ENCODE data around the gene HACD2. TPM values are rescaled to one million over a fixed set of nuclear protein-coding genes. Genes with fewer than 3 reads are reported as not detected.

Gene HACD2
- total and polyA plus RNA-seq, 3 donors from 2014 or later: 34.8 to 79.7 (median 55.9) TPM

- Histone ChIP-seq H3K27ac (peak overlapping the region in 1 of 2 donors; percentile 29), H3K36me3 (ENCODE audit: low read depth, missing control alignments) (no peaks in the 10 kb centered on the region), H3K27me3 (no peaks in the 10 kb centered on the region), H3K9me3 (no peaks in the 10 kb centered on the region), H3K4me3 (no peak overlapping the region), H3K4me1 (no peaks in the 10 kb centered on the region)
- no peak for DNase-seq
- intact Hi-C loops (cut with DNase I; ENCODE audit: low total_unique reads): loop anchor here (10.0 kb wide), 1 partner anchor 108 kb away; no protein-coding TSS in a partner anchor
- 69 to 87% methylated on average over 7 of the region's 7 CpGs for WGBS, 2 donors
- TF ChIP-seq POLR2A (IDR thresholded peaks at IDR 0.05): no peak
- TF ChIP-seq, protein P1, sequence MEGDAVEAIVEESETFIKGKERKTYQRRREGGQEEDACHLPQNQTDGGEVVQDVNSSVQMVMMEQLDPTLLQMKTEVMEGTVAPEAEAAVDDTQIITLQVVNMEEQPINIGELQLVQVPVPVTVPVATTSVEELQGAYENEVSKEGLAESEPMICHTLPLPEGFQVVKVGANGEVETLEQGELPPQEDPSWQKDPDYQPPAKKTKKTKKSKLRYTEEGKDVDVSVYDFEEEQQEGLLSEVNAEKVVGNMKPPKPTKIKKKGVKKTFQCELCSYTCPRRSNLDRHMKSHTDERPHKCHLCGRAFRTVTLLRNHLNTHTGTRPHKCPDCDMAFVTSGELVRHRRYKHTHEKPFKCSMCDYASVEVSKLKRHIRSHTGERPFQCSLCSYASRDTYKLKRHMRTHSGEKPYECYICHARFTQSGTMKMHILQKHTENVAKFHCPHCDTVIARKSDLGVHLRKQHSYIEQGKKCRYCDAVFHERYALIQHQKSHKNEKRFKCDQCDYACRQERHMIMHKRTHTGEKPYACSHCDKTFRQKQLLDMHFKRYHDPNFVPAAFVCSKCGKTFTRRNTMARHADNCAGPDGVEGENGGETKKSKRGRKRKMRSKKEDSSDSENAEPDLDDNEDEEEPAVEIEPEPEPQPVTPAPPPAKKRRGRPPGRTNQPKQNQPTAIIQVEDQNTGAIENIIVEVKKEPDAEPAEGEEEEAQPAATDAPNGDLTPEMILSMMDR (IDR thresholded peaks at IDR 0.05): no peak
These were observed 141.9 kb downstream of the HACD2 start for GRCh38 chr3:123442908-123443307.

- no peak for DNase-seq
- H3K4me1 ChIP-seq: no peaks in the 10 kb centered on the region
- TF ChIP-seq, protein P1 (IDR thresholded peaks at IDR 0.05): no peak
- no peak for TF ChIP-seq POLR2A (IDR thresholded peaks at IDR 0.05)
- no peak overlapping the region for H3K4me3 ChIP-seq
- 73 to 89% methylated on average over 6 to 9 of the region's 9 CpGs for WGBS, 2 donors
- no peaks in the 10 kb centered on the region for H3K9me3 ChIP-seq
- no peaks in the 10 kb centered on the region for H3K27me3 ChIP-seq
- H3K27ac ChIP-seq: peak overlapping the region in 1 of 2 donors; percentile 29
- intact Hi-C loops (cut with DNase I; ENCODE audit: low total_unique reads): loop anchor here (10.0 kb wide), 1 partner anchor 107 kb away; no protein-coding TSS in a partner anchor
- H3K36me3 ChIP-seq (ENCODE audit: low read depth, missing control alignments): no peaks in the 10 kb centered on the region
These were observed 142.7 kb downstream of the HACD2 start for GRCh38 chr3:123442125-123442524.

Other genes starting within 250 kb of the HACD2 start
- 10 to 100 TPM; 33.6 to 41.6 TPM for gene ADCY5, start 136.0 kb downstream of the HACD2 start, total RNA-seq
- gene ADCY5, start 136.0 kb downstream of the HACD2 start, polyA plus RNA-seq (ENCODE audit: insufficient read depth, low read depth, low replicate concordance): 16.5 TPM

All from testis (tissue), 3 donors.